NOMO-1 treated with dmso at 0.1 percent for 144 hours (cell line): Measurements from ENCODE around the gene VPS35L.
"Not testable (repeated sequence)": the region's sequence is repeated elsewhere in the genome, so short reads cannot be mapped to it uniquely, and the experiment has no call there.

Source experiments
- DNase-seq: peaks from one replicate; lab custom pipeline; 2025; ENCODE audit not compliant: unreplicated experiment; lab: John Stamatoyannopoulos, UW

VPS35L gene

GRCh38 chr16:19709381-19710136 is 154.1 kb downstream of the VPS35L start:
- DNase-seq, result no peak

GRCh38 chr16:19710191-19710908 is 154.8 kb downstream of the VPS35L start:
- no peak for DNase-seq

GRCh38 chr16:19710991-19711545 is 155.6 kb downstream of the VPS35L start:
- DNase-seq, result no peak

- DNase-seq, result no peak
These were observed 156.1 kb downstream of the VPS35L start for GRCh38 chr16:19711643-19712042.

GRCh38 chr16:19712418-19713058 is 157.0 kb downstream of the VPS35L start:
- DNase-seq, result no peak

- no peak for DNase-seq
These were observed 158.2 kb downstream of the VPS35L start for GRCh38 chr16:19713697-19714096.

- no peak for DNase-seq
These were observed 160.1 kb downstream of the VPS35L start for GRCh38 chr16:19715566-19715965.

GRCh38 chr16:19716183-19716582 is 160.7 kb downstream of the VPS35L start:
- DNase-seq, result no peak

GRCh38 chr16:19716728-19717127 is 161.2 kb downstream of the VPS35L start:
- DNase-seq, result not testable (repeated sequence)

GRCh38 chr16:19717314-19717713 is 161.8 kb downstream of the VPS35L start:
- no peak for DNase-seq

GRCh38 chr16:19717741-19718623 is 162.5 kb downstream of the VPS35L start, which contains the start of the genes IQCK and KNOP1:
Gene IQCK, plus strand, starts transcription at chr16:19718271. Its CDS starts 36 bp downstream, at chr16:19718307.
Gene KNOP1, minus strand, starts transcription at chr16:19718227. Its CDS starts 3,192 bp downstream, at chr16:19715035.
- peak; percentile 70 for DNase-seq

GRCh38 chr16:19718624-19718965 is 163.1 kb downstream of the VPS35L start:
- DNase-seq, result no peak

- DNase-seq, result no peak
These were observed 166.9 kb downstream of the VPS35L start for GRCh38 chr16:19722269-19722952.

GRCh38 chr16:19722981-19723380 is 167.5 kb downstream of the VPS35L start:
- no peak for DNase-seq

GRCh38 chr16:19728636-19728965 is 173.1 kb downstream of the VPS35L start:
- no peak for DNase-seq

- no peak for DNase-seq
These were observed 178.0 kb downstream of the VPS35L start for GRCh38 chr16:19733551-19733950.

- no peak for DNase-seq
These were observed 179.8 kb downstream of the VPS35L start for GRCh38 chr16:19735074-19735867.

- DNase-seq, result no peak
These were observed 182.0 kb downstream of the VPS35L start for GRCh38 chr16:19737306-19738038.

- DNase-seq, result no peak
These were observed 185.9 kb downstream of the VPS35L start for GRCh38 chr16:19741354-19741753.
